K562 (cell line): ENCODE measurements around the gene GTF3C1. TPM values are rescaled to one million over a fixed set of nuclear protein-coding genes. Genes with fewer than 3 reads are reported as not detected.

Experiments used
- CBFB ChIP-seq: sonication (generic); formaldehyde crosslinking; IDR thresholded peaks from 2 replicates; pipeline ENCODE4 v1.4.0; 2020; ENCODE audit warnings: mild to moderate bottlenecking, missing genetic modification reagents
- CSDE1 ChIP-seq, 2 experiments: fragments of 450-650 bp; IDR thresholded peaks; 2 replicates each; pipeline ENCODE4 v1.6.1; 2016; ENCODE audit warnings: mild to moderate bottlenecking in 1 of 2
- GATA2 ChIP-seq: sonication (generic); formaldehyde crosslinking; IDR thresholded peaks from 2 replicates; pipeline ENCODE4 v1.4.0; 2020; ENCODE audit warnings: mild to moderate bottlenecking, missing genetic modification reagents
- HDGF ChIP-seq: fragments of 450-650 bp; IDR thresholded peaks from 2 replicates; pipeline ENCODE4 v1.6.1; 2016
- IRF9 ChIP-seq: fragments of 450-650 bp; IDR thresholded peaks from 2 replicates; pipeline ENCODE4 v1.6.1; 2016; ENCODE audit warnings: missing biosample characterization, missing genetic modification characterization
- KHSRP ChIP-seq: fragments of 450-650 bp; IDR thresholded peaks from 2 replicates; pipeline ENCODE4 v1.6.1; 2017
- MCM2 ChIP-seq: fragments of 450-650 bp; IDR thresholded peaks from 2 replicates; pipeline ENCODE4 v1.6.1; 2017; ENCODE audit warnings: low read depth, mild to moderate bottlenecking
- NCOR1 ChIP-seq: fragments of 450-650 bp; IDR thresholded peaks from 2 replicates; pipeline ENCODE4 v1.6.1; 2016; ENCODE audit warnings: mild to moderate bottlenecking, moderate library complexity
- NUFIP1 ChIP-seq: fragments of 450-650 bp; IDR thresholded peaks from 2 replicates; pipeline ENCODE4 v1.6.1; 2018; ENCODE audit not compliant: partially characterized antibody
- PTBP1 ChIP-seq: fragments of 200-400 bp; formaldehyde crosslinking; IDR thresholded peaks from 2 replicates; pipeline ENCODE4 v1.6.1; 2017; ENCODE audit warnings: low read depth, low read length
- RBM15 ChIP-seq: fragments of 200-400 bp; formaldehyde crosslinking; IDR thresholded peaks from 2 replicates; pipeline ENCODE4 v1.6.1; 2018; ENCODE audit warnings: mild to moderate bottlenecking, low read length, moderate library complexity; ENCODE audit not compliant: insufficient read depth
- TAF9B ChIP-seq: fragments of 450-650 bp; IDR thresholded peaks from 2 replicates; pipeline ENCODE4 v1.6.1; 2018; ENCODE audit warnings: mild to moderate bottlenecking; ENCODE audit not compliant: partially characterized antibody
- TSHZ1 ChIP-seq: fragments of 250-450 bp; sonication (Bioruptor Pico); IDR thresholded peaks from 2 replicates; pipeline ENCODE4 v1.4.0; 2020; ENCODE audit warnings: mild to moderate bottlenecking, moderate library complexity
- WHSC1 ChIP-seq: IDR thresholded peaks from one replicate; pipeline ENCODE4 v1.6.1; 2012; ENCODE audit warnings: low read length, control low read depth, inconsistent platforms
- ZC3H4 ChIP-seq: sonication (generic); formaldehyde crosslinking; IDR thresholded peaks from 2 replicates; pipeline ENCODE4 v1.9.0; 2021; ENCODE audit warnings: missing genetic modification reagents, borderline replicate concordance
- ZKSCAN1 ChIP-seq: fragments of 150-350 bp; IDR thresholded peaks from 2 replicates; pipeline ENCODE4 v1.6.1; 2016; ENCODE audit warnings: low read depth, low read length
- ZNF431 ChIP-seq: sonication (generic); formaldehyde crosslinking; IDR thresholded peaks from 2 replicates; pipeline ENCODE4 v1.8.0; 2022; ENCODE audit warnings: mild to moderate bottlenecking, missing genetic modification reagents
- polyA plus RNA-seq, 8 experiments: library from polyadenylated mRNA; depleted of rRNA in 4 of 8; stranded (reverse) in 5 of 8; unstranded in 3 of 8; fragments of >200 nt; fragmentation: Nextera tagmentation in 2 of 8; fragmentation: Illumina TruSeq in 1 of 8; extraction: Ambion mirVana in 2 of 8; extraction: Trizol in 1 of 8; gene quantifications; 2 replicates each; pipeline versions ENCODE4 v1.2.1 to v1.2.3, GENCODE V29; 2011 to 2014; ENCODE audit warnings: inconsistent platforms in 1 of 8, missing spikeins in 1 of 8
- total RNA-seq, 7 experiments: library from RNA; depleted of rRNA in 6 of 7; stranded (reverse); fragments of >200 nt in 6 of 7; fragmentation: Illumina TruSeq in 2 of 7; extraction: Trizol in 2 of 7; gene quantifications; 2 replicates each; pipeline versions ENCODE4 v1.2.1 to v1.2.3, GENCODE V29; 2011 to 2021; ENCODE audit warnings: low replicate concordance in 1 of 7
- TF ChIP-seq, protein P1 (sequence below): fragments of 450-650 bp; IDR thresholded peaks from 2 replicates; pipeline ENCODE4 v1.6.1; 2017; ENCODE audit warnings: mild to moderate bottlenecking, moderate library complexity
- TF ChIP-seq, protein P2 (sequence below): sonication (generic); formaldehyde crosslinking; IDR thresholded peaks from 2 replicates; pipeline ENCODE4 v1.9.0; 2022; ENCODE audit warnings: mild to moderate bottlenecking, missing genetic modification reagents
- TF ChIP-seq, protein P3 (sequence below): sonication (generic); formaldehyde crosslinking; IDR thresholded peaks from 2 replicates; pipeline ENCODE4 v1.8.0; 2022; ENCODE audit warnings: missing genetic modification reagents, mild to moderate bottlenecking, moderate library complexity, borderline replicate concordance

The GTF3C1 gene
- total and polyA plus RNA-seq, 9 of the 15 experiments (the other 6 are each of a cell fraction or from before 2014, with no cell fraction given): 0.72 to 63.6 (median 30.9) TPM

- TF ChIP-seq NCOR1 (peak; percentile 86), ZNF431 (CRISPR knock-in tag) (no peak), CSDE1 (IDR thresholded peaks at IDR 0.05) (no peak), TSHZ1 (CRISPR knock-in tag) (no peak), KHSRP (no peak), PTBP1 (no peak), ZC3H4 (CRISPR knock-in tag) (no peak), NUFIP1 (no peak), TAF9B (no peak), ZKSCAN1 (no peak), RBM15 (no peak), IRF9 (tag) (0 out of 2 replicates have a peak, but pooled peaks have one; percentile 17), HDGF (no peak), GATA2 (CRISPR knock-in tag) (no peak), MCM2 (no peak), CBFB (CRISPR knock-in tag) (no peak), WHSC1 (no peak)
- TF ChIP-seq, protein P1, sequence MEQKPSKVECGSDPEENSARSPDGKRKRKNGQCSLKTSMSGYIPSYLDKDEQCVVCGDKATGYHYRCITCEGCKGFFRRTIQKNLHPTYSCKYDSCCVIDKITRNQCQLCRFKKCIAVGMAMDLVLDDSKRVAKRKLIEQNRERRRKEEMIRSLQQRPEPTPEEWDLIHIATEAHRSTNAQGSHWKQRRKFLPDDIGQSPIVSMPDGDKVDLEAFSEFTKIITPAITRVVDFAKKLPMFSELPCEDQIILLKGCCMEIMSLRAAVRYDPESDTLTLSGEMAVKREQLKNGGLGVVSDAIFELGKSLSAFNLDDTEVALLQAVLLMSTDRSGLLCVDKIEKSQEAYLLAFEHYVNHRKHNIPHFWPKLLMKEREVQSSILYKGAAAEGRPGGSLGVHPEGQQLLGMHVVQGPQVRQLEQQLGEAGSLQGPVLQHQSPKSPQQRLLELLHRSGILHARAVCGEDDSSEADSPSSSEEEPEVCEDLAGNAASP: peak; percentile 97
- TF ChIP-seq, protein P2, sequence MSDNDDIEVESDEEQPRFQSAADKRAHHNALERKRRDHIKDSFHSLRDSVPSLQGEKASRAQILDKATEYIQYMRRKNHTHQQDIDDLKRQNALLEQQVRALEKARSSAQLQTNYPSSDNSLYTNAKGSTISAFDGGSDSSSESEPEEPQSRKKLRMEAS (CRISPR knock-in tag): peak; percentile 85
- TF ChIP-seq, protein P3, sequence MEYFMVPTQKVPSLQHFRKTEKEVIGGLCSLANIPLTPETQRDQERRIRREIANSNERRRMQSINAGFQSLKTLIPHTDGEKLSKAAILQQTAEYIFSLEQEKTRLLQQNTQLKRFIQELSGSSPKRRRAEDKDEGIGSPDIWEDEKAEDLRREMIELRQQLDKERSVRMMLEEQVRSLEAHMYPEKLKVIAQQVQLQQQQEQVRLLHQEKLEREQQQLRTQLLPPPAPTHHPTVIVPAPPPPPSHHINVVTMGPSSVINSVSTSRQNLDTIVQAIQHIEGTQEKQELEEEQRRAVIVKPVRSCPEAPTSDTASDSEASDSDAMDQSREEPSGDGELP: peak; percentile 46; the same call in 1 of the 2 replicates
Observed at GRCh38 chr16:27470567-27471431, 78.9 kb downstream of the GTF3C1 start (continued).
